ENCODE data around the gene BAMBI. TPM values are rescaled to one million over a fixed set of nuclear protein-coding genes. Genes with fewer than 3 reads are reported as not detected.

BAMBI gene
- total and polyA plus RNA-seq, 2 of the 8 experiments (the other 6 are each of a cell fraction or from before 2014, with no cell fraction given), result 5.6 to 26.4 TPM

DNA sequence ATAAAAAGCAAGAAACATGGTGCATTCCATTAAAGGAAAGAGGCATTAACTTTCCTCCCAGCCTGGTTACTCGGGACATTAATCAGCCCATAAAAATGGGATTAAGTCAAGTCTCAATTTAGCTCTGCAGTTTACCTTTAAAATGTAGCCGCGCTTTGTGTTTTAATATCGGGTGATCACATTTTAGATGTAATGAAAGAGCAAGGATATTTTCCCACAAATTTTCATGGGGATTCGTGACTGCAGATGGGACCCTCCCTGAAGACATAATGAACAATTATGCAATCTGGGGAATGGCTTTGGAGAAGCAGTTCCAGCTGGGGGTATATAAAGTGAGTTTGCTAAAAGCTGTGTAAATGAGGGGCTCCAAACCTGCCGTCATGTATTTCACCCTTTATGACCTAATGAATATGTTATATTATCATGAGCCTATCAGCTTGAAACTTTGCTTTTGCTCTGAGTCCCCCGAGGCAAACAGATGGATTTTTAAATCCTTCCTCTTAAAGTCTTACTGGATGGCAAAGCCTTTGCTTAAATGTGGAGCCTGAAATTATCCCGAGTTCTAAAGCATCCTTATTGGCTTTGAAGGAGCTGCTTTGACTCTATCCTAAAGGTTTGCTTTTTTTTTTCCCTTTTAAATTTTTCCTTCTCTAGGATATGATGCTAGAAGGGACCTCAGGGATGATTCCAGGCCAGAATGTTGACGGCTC is 31.8 kb downstream of the BAMBI start:
- WGBS, 2 experiments (ENCODE audit: extremely low coverage in 1 of 2, insufficient coverage in 1 of 2, insufficient read length in 1 of 2, insufficient replicate concordance in 2 of 2, low coverage in 1 of 2, low lambda C conversion rate in 2 of 2, missing lambda C conversion rate in 1 of 2), result 87% methylated on average over 9 of the region's 9 CpGs; no CpG with 5 or more reads in 1 of the 2 experiments
- TF ChIP-seq CBX8 (IDR thresholded peaks at IDR 0.05; ENCODE audit: borderline replicate concordance, low read depth, low read length) (no peak), SP4 (IDR thresholded peaks at IDR 0.05; ENCODE audit: low read length) (no peak), JUN (IDR thresholded peaks at IDR 0.05; ENCODE audit: low read depth, low read length) (no peak), EGR1 (IDR thresholded peaks at IDR 0.05; ENCODE audit: borderline replicate concordance, low read depth, low read length) (no peak), POU5F1 (IDR thresholded peaks at IDR 0.05; ENCODE audit: low read depth, low read length) (no peak), ASH2L (IDR thresholded peaks at IDR 0.05; ENCODE audit: low read length) (no peak)
- H3K4ac ChIP-seq (replicated peaks; ENCODE audit: insufficient read length, low read depth, low read length), result no peak overlapping the region
- no peak overlapping the region for H2BK20ac ChIP-seq (ENCODE audit: low read length)
- no peak overlapping the region for H3K27ac ChIP-seq (ENCODE audit: low read depth, low read length)
- CTCF ChIA-PET (ENCODE audit: partially characterized antibody), result interaction anchor here (0.6 to 1.1 kb wide), 4 partner anchors 20 to 410 kb away, joined by 3 to 4 read pairs (median 3); no protein-coding TSS in a partner anchor
- H2BK15ac ChIP-seq (ENCODE audit: low read length), result no peak overlapping the region
- H3K4me3 ChIP-seq (ENCODE audit: extremely low read depth in 1 of 4, insufficient read depth in 2 of 4, low read depth in 3 of 4, low read length in 4 of 4), result no peak overlapping the region
- H2AFZ ChIP-seq (ENCODE audit: low read length), result 0 out of 2 replicates have a peak overlapping the region, but pooled peaks have one; percentile 0
- no peak overlapping the region for H4K5ac ChIP-seq (ENCODE audit: insufficient read length, low read depth, low read length)
- H3K18ac ChIP-seq (ENCODE audit: extremely low read depth, low read length), result no peak overlapping the region
- FAIRE-seq (no peak), DNase-seq (ENCODE audit: low read depth in 1 of 2, low spot score in 2 of 2) (no peak)
- no peak overlapping the region for H3K14ac ChIP-seq (ENCODE audit: insufficient read length)
- H3K79me1 ChIP-seq (ENCODE audit: low read depth, low read length), result no peaks in the 10 kb centered on the region
- no peak overlapping the region for H3K23ac ChIP-seq (ENCODE audit: insufficient read length)
- no peak overlapping the region for H4K91ac ChIP-seq (replicated peaks; ENCODE audit: insufficient read length, low read length)
- H3K36me3 ChIP-seq (ENCODE audit: control insufficient read depth in 2 of 4, insufficient read depth in 4 of 4, low read length in 3 of 4), result no peaks in the 10 kb centered on the region
- no peaks in the 10 kb centered on the region for H3K79me2 ChIP-seq (ENCODE audit: control insufficient read depth in 1 of 2, insufficient read depth in 2 of 2, low read length in 2 of 2)
- H4K20me1 ChIP-seq (replicated peaks in 1 of 2; ENCODE audit: control insufficient read depth in 1 of 2, insufficient read depth in 2 of 2, low read length in 2 of 2), result no peaks in the 10 kb centered on the region
- no peak overlapping the region for H3K56ac ChIP-seq (replicated peaks; ENCODE audit: insufficient read length, low read depth, low read length)
- H3K9ac ChIP-seq (replicated peaks in 1 of 4; ENCODE audit: extremely low read depth in 1 of 4, low read depth in 3 of 4, low read length in 3 of 4), result no peak overlapping the region
- H2BK5ac ChIP-seq (ENCODE audit: low read depth, low read length), result no peak overlapping the region
- H3K23me2 ChIP-seq (ENCODE audit: low read depth, low read length), result no peaks in the 10 kb centered on the region
- H3K27me3 ChIP-seq (replicated peaks in 1 of 4; ENCODE audit: control insufficient read depth in 3 of 4, extremely low read depth in 1 of 4, insufficient read depth in 3 of 4, low read length in 3 of 4), result no peaks in the 10 kb centered on the region
- H4K8ac ChIP-seq (ENCODE audit: extremely low read depth, insufficient read depth, low read length), result no peak overlapping the region
- H3K4me1 ChIP-seq (replicated peaks in 1 of 4; ENCODE audit: control insufficient read depth in 3 of 4, insufficient read depth in 4 of 4, low read length in 3 of 4), result no peaks in the 10 kb centered on the region
- POLR2A ChIA-PET (ENCODE audit: partially characterized antibody), result no interaction called here
- H2AK5ac ChIP-seq (ENCODE audit: low read depth, low read length), result no peak overlapping the region
- H2BK120ac ChIP-seq (replicated peaks; ENCODE audit: low read depth, low read length), result no peak overlapping the region
- no peaks in the 10 kb centered on the region for H3K9me3 ChIP-seq (ENCODE audit: insufficient read depth in 2 of 2, low read depth in 1 of 2, low read length in 1 of 2)
- H2BK12ac ChIP-seq (ENCODE audit: low read depth, low read length), result no peak overlapping the region
- H3K4me2 ChIP-seq (ENCODE audit: insufficient read depth in 1 of 2, low read depth in 2 of 2, low read length in 2 of 2), result no peak overlapping the region

Measured in H1 (cell line).